ENCODE measurements around the gene THAP6.
"Not testable (repeated sequence)": the region's sequence is repeated elsewhere in the genome, so short reads cannot be mapped to it uniquely, and the experiment has no call there.

DNA sequence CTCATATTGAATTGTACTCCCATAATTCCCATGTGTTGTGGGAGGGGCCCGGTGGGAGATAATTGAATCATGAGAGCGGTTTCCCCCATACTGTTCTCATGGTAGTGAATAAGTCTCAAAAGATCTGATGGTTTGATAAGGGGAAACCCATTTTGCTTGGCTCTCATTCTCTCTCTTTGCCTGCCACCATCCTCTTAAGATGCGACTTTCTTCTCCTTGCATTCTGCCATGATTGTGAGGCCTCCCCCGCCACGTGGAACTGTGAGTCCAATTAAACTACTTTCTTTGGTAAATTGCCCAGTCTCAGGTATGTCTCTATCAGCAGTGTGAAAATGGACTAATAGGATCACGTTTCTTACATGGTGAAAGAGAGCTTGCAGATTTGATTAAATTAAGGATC lies 23.0 kb downstream of the THAP6 start:
- TF ChIP-seq CTCF (IDR thresholded peaks at IDR 0.05; ENCODE audit: poor library complexity); EZH2 (IDR thresholded peaks at IDR 0.05; ENCODE audit: borderline replicate concordance): not testable (repeated sequence)

Data from hepatocyte (in vitro differentiated cells).